Mucosa of descending colon (tissue), 3 donors: Measurements from ENCODE around the gene SUCNR1. TPM values are rescaled to one million over a fixed set of nuclear protein-coding genes. Genes with fewer than 3 reads are reported as not detected.
A peak's percentile ranks its signal among the peaks of the same experiment; 100 is the strongest.

Experiments used
- ATAC-seq: fragments of 200-7000 bp; cut with Tn5 transposase; one replicate; pipeline ENCODE4 v1.9.1; 2020; ENCODE audit warnings: mild to moderate bottlenecking, moderate library complexity
- DNase-seq, 3 donors: peaks; one replicate each; pipeline ENCODE4 v3.0.0-alpha.2; 2020
- H3K36me3 ChIP-seq: fragments of 200-600 bp; one replicate; pipeline ENCODE4 v1.8.0; 2021; ENCODE audit warnings: low read depth, mild to moderate bottlenecking
- H3K4me1 ChIP-seq: fragments of 200-600 bp; one replicate; pipeline ENCODE4 v1.8.0; 2021; ENCODE audit warnings: low read depth, mild to moderate bottlenecking
- H3K4me3 ChIP-seq: fragments of 200-600 bp; one replicate; pipeline ENCODE4 v1.8.0; 2021; ENCODE audit warnings: mild to moderate bottlenecking
- H3K9me3 ChIP-seq: fragments of 200-600 bp; one replicate; pipeline ENCODE4 v1.8.0; 2021; ENCODE audit warnings: mild to moderate bottlenecking
- intact Hi-C, 2 donors: fragments of 100-400 bp; cut with DNase I in 1 of 2; cut with micrococcal nuclease in 1 of 2; formaldehyde crosslinking; loops; one replicate each; pipeline versions ENCODE4 v1.11.0 to v1.11.1; 2022; cut with DNase I, micrococcal nuclease
- long read RNA-seq, 2 donors: library from polyadenylated mRNA; unstranded; transcript quantifications; one replicate each; pipeline ENCODE4 v2.0.0, GENCODE V29; 2019 to 2021
- total RNA-seq, 3 donors: library from RNA; stranded (reverse); fragmentation: NEBNext Ultra II Directional in 2 of 3; extraction: Animal tissue kit (Norgen Biotek cat#: 25700) in 2 of 3; gene quantifications; one replicate each; pipeline versions ENCODE4 v1.2.1 to v1.2.4, GENCODE V29; 2021 to 2023
- TF ChIP-seq, protein P1 (sequence below): fragments of 200-600 bp; IDR thresholded peaks from one replicate; pipeline ENCODE4 v1.8.0; 2022; ENCODE audit warnings: antibody characterized with exemption, mild to moderate bottlenecking
- donor health status: DM: no; HTN: no; CAD: no; lungs with moderate emphysema.
- donor health status: DM: no; HTN: no; CAD: no.
- donor health status: DM: no; HTN: yes; CAD: no.

Gene SUCNR1, protein sequence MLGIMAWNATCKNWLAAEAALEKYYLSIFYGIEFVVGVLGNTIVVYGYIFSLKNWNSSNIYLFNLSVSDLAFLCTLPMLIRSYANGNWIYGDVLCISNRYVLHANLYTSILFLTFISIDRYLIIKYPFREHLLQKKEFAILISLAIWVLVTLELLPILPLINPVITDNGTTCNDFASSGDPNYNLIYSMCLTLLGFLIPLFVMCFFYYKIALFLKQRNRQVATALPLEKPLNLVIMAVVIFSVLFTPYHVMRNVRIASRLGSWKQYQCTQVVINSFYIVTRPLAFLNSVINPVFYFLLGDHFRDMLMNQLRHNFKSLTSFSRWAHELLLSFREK
- under 1 TPM; 0.35 to 0.65 (median 0.41) TPM for total RNA-seq
- long read RNA-seq, donor 1, full-length matches to known transcripts, result 2 of 2 reads
- long read RNA-seq, donor 1, partial matches to known transcripts, result 0 of 2 reads
- long read RNA-seq, donor 1, other reads (novel, unspliced or antisense), result 0 of 2 reads
- long read RNA-seq, donor 2, full-length matches to known transcripts, result 1 of 1 reads
- long read RNA-seq, donor 2, partial matches to known transcripts, result 0 of 1 reads
- long read RNA-seq, donor 2, other reads (novel, unspliced or antisense), result 0 of 1 reads

DNA sequence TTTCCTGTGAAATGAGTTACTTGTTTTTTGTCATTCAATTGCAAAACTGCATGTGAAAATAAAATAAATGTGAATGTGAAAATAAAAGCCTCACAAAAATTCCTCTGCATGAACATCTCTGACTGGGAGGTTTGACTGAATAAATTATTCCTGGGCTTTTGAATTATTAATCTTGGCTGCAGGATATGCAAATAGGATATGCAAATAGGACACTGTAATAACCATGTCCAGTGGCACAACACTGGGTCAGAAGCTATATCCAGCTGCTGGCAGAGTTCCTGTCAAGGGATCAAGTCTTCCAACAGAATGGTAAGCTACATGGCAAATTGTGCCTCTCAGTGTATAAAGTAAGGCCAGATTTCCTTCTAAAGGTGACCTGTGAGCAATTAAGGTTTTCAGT lies at the start of gene SUCNR1:
SUCNR1 (plus strand) TSS at position 246 of the 400 bp plus-strand sequence. CDS start 6,250 bp downstream, outside the sequence.
- no peaks in the 10 kb centered on the region for H3K9me3 ChIP-seq
- H3K4me3 ChIP-seq, result no peak within 1 kb of the TSS
- TF ChIP-seq, protein P1, sequence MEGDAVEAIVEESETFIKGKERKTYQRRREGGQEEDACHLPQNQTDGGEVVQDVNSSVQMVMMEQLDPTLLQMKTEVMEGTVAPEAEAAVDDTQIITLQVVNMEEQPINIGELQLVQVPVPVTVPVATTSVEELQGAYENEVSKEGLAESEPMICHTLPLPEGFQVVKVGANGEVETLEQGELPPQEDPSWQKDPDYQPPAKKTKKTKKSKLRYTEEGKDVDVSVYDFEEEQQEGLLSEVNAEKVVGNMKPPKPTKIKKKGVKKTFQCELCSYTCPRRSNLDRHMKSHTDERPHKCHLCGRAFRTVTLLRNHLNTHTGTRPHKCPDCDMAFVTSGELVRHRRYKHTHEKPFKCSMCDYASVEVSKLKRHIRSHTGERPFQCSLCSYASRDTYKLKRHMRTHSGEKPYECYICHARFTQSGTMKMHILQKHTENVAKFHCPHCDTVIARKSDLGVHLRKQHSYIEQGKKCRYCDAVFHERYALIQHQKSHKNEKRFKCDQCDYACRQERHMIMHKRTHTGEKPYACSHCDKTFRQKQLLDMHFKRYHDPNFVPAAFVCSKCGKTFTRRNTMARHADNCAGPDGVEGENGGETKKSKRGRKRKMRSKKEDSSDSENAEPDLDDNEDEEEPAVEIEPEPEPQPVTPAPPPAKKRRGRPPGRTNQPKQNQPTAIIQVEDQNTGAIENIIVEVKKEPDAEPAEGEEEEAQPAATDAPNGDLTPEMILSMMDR, result no peak
- intact Hi-C loops, result no loop called here
- ATAC-seq, result no peak
- H3K36me3 ChIP-seq, result no peaks in the 10 kb centered on the region
- peak in 1 of 3 donors; percentile 21 for DNase-seq
- no peaks in the 10 kb centered on the region for H3K4me1 ChIP-seq

DNA sequence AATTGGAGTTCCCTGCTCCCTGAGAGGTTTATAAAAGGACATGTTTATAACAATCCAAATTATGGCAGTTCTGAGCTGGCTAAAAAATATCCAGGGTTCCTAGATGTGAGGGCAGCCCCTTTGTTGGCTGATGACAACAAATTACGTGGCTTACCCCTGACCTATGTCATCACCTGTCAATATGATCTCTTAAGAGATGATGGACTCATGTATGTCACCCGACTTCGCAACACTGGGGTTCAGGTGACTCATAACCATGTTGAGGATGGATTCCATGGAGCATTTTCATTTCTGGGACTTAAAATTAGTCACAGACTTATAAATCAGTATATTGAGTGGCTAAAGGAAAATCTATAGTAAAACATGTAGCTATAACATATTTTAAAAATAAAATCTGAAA lies 45.6 kb upstream of the SUCNR1 start:
- H3K4me3 ChIP-seq, result no peak overlapping the region

DNA sequence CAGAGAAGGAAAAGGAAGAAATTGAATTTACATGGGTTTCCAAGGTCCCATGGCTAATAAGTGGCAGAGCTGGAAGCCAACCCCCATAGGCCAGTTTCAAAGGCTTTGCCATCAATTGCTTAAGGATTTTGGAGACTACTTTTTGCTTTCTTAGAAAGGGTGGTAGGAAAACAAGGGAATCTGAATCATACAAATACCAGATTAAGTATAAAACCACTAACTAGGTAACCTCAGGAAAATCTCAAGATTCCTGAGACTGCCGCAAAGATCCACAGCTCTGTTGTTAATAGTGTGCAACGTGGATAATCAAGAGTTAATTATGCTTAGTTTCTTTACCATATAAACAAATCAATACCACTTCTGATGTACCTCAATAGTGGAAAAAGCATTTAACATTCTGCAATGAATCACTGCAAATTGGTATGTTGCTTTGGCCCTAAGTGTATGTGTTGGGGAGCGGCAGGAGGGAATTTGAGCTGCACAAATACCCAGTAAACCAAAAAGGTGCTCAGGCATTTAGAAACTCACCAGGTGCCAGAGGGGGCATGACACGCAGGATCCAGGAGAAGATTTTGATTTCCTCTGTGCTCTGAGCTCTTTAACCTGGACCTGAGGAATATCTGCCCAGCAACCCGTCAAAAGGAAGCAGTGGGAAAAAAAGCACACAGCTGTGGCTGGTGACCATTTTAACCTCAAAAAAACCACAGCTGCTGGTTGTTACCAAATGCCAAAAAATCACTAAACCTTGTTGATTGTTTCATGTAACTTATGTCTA lies 37.5 kb upstream of the SUCNR1 start:
- no peak for DNase-seq
- ATAC-seq, result no peak
- no peaks in the 10 kb centered on the region for H3K9me3 ChIP-seq
- TF ChIP-seq, protein P1, result no peak
- no peak overlapping the region for H3K4me3 ChIP-seq
- intact Hi-C loops, result loop anchor here in 1 of 2 donors (2.0 to 5.0 kb wide), 3 partner anchors 43 to 399 kb away; no protein-coding TSS in a partner anchor
- H3K4me1 ChIP-seq, result no peaks in the 10 kb centered on the region
- H3K36me3 ChIP-seq, result no peaks in the 10 kb centered on the region

More for the DNA sequence above, 45.6 kb upstream of the SUCNR1 start:
- DNase-seq (no peak), ATAC-seq (no peak)
- Histone ChIP-seq H3K9me3 (no peaks in the 10 kb centered on the region), H3K4me1 (no peaks in the 10 kb centered on the region), H3K36me3 (no peaks in the 10 kb centered on the region)
- TF ChIP-seq, protein P1, result no peak
- intact Hi-C loops, result no loop called here

DNA sequence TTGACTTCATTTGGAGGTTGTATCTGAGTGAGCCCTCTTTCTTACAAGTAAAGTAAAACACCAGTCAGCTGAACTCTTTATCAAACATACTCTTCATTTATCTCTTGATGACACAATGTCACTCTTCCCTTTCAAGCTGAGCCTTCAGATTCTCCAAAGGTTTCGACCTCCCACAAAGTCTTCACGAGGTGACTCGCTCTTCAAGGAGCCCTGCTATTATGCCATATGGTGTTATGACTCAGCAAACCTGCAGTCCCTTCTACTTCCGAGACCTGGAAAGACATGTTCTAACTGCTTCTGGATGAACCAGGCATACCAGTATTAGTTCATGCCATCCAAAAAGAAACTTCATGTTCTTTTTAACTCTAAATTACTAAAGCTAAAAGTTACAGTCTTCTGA lies 36.4 kb upstream of the SUCNR1 start:
- TF ChIP-seq, protein P1, result no peak
- intact Hi-C loops, result loop anchor here in 1 of 2 donors (5.0 kb wide), 2 partner anchors 370 to 400 kb away; no protein-coding TSS in a partner anchor
- ATAC-seq (peak; percentile 74), DNase-seq (no peak)
- no peaks in the 10 kb centered on the region for H3K9me3 ChIP-seq
- H3K4me3 ChIP-seq, result no peak overlapping the region
- H3K36me3 ChIP-seq, result no peaks in the 10 kb centered on the region
- H3K4me1 ChIP-seq, result no peaks in the 10 kb centered on the region

DNA sequence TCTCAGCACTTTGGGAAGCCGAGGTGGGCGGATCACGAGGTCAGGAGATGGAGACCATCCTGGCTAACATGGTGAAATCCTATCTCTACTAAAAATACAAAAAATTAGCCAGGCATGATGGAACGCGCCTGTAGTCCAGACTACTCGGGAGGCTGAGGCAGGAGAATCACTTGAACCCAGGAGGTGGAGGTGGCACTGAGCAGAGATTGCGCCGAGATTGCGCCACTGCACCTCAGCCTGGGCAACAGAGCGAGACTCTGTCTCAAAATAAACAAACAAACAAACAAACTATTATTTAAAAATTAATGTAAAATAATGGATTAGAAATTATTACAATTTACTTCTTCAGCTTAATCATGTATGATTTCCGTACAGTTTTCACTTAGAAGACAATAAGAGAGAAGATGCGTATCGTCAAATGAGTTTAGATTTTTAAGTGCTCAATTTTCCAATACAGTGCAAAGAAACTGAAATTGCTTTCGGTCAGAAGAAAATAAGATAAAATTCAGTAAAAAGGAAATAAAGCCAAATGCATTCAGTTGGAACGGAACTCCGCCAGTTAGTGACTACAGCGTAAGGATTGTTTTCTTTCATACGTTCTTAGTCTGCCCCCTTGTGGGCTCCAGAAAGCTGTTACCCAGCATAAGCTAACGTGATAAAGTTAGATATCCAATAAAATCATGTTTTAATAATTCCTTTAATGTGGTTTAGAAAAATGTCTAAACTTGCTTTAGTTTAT lies 34.7 kb upstream of the SUCNR1 start:
- Histone ChIP-seq H3K4me3 (no peak overlapping the region), H3K9me3 (no peaks in the 10 kb centered on the region), H3K4me1 (no peaks in the 10 kb centered on the region), H3K36me3 (no peaks in the 10 kb centered on the region)
- intact Hi-C loops, result loop anchor here in 1 of 2 donors (5.0 kb wide), 2 partner anchors 371 to 401 kb away; no protein-coding TSS in a partner anchor
- DNase-seq, result peak in 1 of 3 donors; percentile 68
- ATAC-seq, result peak; percentile 84
- TF ChIP-seq, protein P1, result no peak
